Measurements from ENCODE around the gene ASPN.

Gene ASPN

GRCh38 chr9:92503156-92503555, 20.9 kb upstream of the ASPN start:
- no peak for DNase-seq

DNA sequence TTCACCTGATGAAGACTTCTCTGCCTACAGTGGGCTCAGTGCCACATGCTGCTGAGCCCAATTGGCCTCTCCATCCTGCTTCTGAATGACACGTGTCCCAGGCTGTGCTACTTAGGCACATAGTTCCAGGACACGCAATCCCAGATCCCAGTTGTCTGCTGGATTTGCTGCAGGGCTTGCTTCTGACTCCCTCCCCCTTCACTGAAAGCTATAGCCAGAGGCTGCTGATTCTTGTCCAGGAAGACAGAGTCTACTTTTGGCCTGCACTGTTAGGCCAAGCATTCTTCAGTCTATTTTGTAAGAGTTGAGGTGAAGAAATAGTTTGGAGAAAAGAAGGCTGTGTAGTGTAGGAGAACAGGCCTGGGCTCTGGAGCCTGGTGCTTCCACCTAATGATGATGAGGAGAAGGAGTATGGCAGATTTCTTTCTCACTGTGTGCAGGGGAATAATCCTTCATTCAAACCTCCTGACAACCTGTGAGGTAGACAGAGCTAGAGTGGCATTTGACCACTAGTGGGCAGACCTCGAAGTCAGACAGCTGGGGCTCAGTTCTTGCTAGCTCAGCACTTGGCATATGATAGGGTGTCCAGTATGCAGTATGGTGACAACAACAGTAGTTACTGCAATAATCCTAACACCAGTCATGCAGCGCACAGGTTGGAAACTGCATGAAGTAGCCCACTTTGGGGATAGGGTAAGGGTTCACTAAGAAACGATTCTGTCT, 19.5 kb upstream of the ASPN start:
- peak in 1 of 2 experiments; percentile 29 for DNase-seq

DNA sequence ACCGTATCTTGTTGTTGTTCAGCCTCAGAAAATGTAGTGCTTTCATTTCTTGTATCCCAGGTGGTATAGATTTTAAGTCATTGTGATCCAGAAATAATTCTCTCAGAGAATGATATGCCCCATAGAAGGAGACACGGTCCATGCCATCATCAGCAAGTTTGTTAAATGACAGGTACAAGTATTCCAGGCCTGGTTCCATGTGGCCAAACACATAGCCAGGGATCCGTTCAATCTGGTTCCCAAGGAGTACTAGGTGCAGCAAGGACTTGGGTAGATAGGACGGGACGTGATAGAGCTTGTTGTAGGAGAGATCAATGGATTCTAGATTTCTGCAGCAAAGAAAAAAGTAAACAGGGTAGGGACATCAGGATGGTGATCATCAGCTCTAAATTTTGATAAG, 18.4 kb upstream of the ASPN start:
- DNase-seq: no peak

GRCh38 chr9:92499701-92500100, 17.4 kb upstream of the ASPN start:
- no peak for DNase-seq

DNA sequence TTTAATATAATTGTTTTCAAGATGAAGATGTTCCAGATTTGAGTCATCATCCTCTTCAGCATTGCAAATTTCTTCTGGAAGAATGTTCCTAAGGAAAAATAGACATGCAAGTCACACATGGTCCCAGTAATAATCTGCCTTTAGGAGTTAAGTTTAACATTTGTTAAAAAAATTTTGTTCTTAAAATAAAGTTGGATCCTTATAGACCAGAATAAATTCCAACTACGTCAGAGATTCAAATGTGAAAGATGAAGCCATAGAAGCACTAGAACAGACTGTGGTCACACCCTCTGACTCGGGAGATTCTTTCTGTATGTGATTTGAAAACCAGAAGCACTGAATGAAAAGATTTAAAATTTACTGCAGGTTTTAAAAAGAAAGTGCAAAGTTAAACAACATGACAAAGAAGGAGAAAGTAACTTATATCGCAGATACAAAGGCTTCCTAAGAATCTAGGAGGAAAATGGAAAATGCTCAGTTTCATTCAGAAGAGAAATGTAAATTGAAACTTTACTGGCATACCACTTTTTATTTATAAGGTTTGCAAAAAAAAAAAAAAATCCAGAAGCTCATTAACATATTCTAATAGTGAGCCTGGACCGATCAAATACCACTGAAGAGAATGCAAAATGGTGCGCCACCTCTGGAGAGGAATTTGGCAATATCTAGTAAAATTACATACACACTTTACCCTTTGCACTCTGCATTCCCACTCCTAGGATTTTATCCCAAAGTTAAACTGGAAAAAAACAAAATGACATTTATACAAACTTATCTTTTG, 14.3 kb upstream of the ASPN start:
- DNase-seq: no peak

DNA sequence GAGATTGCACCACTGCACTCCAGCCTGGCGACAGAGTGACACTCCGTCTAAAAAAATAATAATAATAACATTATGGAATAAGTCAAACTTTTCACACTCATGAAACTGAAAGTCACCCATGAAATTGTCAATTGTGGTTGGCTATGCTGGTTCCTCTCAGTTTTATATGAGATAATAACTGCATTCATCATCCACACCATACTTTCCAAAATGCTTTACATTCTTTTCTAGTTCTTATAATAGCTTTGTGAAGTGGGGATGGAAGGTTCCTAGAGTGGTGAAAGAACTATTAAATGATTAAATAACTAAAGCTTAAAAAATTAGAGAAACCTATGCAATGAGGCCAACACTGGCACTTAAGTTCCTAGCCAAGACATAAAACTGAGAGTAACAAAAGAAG, 12.6 kb upstream of the ASPN start:
- DNase-seq: no peak

DNA sequence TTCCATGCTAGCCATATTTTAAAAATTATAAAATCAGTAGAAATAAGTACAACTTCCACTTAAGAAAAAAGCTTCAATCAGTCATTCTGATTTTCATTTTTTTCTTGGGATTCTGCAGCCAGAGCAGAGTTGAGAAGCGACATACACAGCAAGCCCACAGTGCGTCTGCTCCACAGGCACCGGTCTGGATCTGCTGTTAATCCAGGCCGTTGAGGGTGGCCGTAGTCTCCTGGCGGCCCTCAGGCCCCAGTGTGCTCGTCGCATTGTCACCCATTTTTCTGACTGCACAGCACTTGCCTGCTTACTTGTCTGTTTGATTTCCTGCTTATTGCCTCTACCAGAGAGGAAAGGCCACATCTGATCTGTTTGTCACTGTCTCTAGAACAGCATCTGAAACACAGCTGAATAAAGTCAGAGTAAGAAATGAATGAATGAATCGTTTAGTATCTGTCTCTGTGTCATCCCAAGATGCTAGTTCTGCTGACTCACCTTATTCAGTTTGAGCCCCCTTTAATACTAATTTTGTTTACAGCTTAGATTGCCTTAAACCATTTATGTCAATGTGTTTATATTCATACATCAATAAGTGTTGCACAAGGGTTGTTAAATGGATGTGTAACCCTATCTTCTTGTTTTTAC, 11.6 kb upstream of the ASPN start:
- DNase-seq: no peak

- DNase-seq: no peak
These were observed 10.6 kb upstream of the ASPN start for GRCh38 chr9:92492781-92493401.

DNA sequence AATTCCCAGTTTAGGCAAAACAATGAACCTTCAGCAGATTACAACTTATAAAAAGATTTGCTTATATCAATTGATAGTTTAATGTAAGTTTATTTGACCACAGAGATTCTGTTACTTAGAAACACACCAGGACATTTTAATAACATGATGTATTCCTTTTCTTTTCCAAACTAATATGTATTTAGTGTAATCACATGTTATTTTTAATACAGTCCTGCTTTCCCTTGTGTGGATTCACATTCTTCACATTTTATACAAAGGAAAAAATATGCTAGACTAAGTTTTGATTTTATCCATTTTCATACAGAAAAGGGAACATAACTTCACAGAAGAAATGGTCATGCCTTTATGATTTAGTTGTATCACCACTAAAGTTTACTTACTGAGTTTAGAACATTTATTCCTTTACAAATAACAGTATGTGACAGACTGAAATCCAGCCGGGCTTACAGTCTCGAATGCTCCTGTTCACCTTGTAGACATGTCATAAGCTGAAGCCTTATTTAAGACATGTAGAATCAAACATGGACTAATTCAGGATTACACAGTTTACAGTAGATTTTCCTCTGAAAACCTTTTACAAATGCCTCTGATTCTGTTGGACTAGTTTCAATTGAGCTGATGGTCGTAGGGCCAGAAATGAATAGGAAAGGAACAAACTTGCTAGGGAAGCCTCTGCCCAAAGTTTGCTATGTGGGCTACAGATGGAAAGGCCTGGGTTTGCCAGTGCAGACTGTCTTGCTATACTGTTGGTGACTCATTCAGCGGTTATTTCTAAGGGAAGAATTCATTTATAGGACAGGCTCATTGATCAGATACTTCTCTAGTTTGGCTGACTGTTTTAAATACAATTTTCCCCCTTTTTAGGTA, 6.6 kb upstream of the ASPN start:
- no peak for DNase-seq

- DNase-seq: no peak
These were observed 4.1 kb upstream of the ASPN start for GRCh38 chr9:92486371-92486770.

GRCh38 chr9:92484563-92484962, 2.3 kb upstream of the ASPN start:
- no peak for DNase-seq

GRCh38 chr9:92483627-92484545, 1.6 kb upstream of the ASPN start:
- no peak for DNase-seq

- DNase-seq: no peak
These were observed 499 bp upstream of the ASPN start for GRCh38 chr9:92482805-92483204.

- no peak for DNase-seq
These were observed 1.2 kb downstream of the ASPN start for GRCh38 chr9:92480986-92481633.

GRCh38 chr9:92480291-92480771, 2.0 kb downstream of the ASPN start:
- no peak for DNase-seq

GRCh38 chr9:92479346-92479745, 3.0 kb downstream of the ASPN start:
- no peak for DNase-seq

- no peak for DNase-seq
These were observed 3.5 kb downstream of the ASPN start for GRCh38 chr9:92478783-92479182.

DNA sequence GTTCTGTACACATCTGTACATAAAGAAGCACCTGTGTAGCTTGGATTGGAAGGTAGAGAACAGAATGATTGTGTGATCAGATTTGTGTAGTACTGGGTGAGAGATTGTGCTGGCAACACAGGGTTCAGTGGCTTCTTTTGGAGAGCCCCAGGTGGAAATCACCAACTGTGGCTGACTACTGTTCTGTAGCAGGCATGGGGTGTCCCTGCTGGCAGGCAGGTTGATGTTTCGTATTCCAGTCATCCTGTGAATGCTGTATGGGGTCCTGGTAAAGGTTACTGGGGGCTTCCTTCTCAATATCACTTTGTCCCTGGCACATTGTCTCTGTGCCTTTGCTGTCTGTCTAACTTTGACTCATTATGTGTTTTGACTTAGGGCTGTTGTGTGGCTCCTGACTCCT, 5.3 kb downstream of the ASPN start:
- no peak for DNase-seq

GRCh38 chr9:92474587-92474986, 7.7 kb downstream of the ASPN start:
- no peak for DNase-seq

GRCh38 chr9:92468206-92468605, 14.1 kb downstream of the ASPN start:
- no peak for DNase-seq

GRCh38 chr9:92467511-92467910, 14.8 kb downstream of the ASPN start:
- DNase-seq: no peak
